ENCODE measurements around the gene RNF145. TPM values are rescaled to one million over a fixed set of nuclear protein-coding genes. Genes with fewer than 3 reads are reported as not detected.

Gene RNF145
- total RNA-seq, 1 donor from 2014 or later = 47.4 TPM

- DNase-seq = no peak
Measured at GRCh38 chr5:159218595-159219023, 9.3 kb upstream of the RNF145 start.

DNA sequence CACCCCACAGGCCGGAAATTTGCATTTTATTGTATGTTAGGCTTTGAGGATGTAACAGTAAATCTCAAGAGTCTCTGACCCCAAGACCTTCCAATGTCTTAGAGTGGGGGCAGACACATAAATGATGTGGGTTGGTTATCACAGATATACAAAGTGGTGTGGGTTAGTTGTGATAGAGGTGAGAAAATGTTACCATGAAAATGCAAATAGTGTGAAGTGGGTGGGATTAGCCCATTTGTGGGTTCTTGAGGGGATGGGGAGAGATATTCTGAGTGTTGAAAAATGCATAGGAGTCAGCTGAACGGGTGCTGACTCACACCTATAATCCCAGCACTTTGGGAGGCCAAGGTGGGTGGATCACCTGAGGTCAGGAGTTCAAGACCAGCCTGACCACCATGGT lies 7.9 kb upstream of the RNF145 start:
- DNase-seq = no peak

GRCh38 chr5:159216454-159216853 lies 7.1 kb upstream of the RNF145 start:
- DNase-seq = no peak

DNA sequence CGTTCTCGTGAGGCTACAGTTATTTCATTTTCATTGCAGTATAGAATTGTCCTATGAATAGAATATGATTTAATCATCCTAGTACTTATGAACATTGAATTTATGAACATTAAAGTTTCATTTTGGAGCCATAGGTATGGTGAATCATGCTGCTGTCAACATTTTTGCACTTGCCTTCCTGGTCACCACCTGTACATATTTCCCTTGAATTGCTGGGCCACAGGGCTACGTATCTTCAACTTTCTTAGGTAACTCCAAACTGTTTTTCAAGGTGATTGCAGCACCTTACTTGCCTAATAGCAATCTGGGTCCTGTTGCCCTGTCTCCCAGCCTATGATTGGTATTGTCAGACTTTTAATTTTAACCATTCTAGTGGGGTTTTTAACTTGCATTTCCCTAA lies 6.5 kb upstream of the RNF145 start:
- no peak for DNase-seq

- DNase-seq = no peak
Measured at GRCh38 chr5:159214486-159215271, 5.3 kb upstream of the RNF145 start.

- DNase-seq = no peak
Measured at GRCh38 chr5:159212657-159213462, 3.5 kb upstream of the RNF145 start.

DNA sequence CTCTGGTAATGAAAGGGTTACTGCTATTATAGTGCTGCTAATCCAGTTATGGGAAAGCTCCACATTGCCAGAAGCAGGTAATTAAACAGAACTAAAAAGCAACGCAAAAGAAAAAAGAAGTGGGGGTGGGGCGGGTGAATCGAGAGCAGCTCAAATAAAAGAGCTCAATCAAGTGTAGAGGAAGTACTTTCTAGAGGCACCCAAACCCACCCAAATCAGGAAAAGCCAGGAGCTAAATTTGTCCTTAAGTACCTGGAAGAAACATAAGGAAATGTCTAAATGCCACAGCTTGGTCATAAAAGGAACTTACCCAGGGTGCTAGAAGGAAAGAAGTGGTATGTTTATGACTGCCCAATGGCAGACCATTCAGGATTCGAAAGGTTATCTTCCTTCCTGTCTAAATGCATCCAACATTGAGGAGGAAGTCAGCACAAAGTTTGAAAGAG lies 2.4 kb upstream of the RNF145 start:
- DNase-seq = no peak

- no peak for DNase-seq
Measured at GRCh38 chr5:159210846-159211245, 1.5 kb upstream of the RNF145 start.

DNA sequence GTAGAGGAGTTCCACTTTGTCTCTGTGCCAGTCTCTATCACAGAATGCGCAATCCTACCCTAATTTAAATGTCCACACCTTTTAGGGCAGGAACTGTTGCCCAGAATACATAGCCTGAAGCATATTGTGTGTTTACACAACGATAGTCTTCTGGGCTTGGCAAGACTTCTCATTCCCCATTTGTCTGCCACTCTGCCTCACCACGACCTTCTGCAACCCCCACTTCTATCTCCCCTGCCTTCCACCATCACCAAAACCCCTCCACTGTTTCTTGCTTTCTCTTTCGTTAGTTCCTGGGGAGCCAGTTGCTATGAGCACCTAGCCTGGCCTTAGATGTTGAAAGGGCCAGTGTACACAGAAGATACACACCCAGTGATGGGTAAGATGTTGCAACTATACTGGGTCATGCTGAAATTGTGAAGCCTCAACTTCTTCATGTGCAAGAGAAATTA lies 883 bp upstream of the RNF145 start:
- no peak for DNase-seq

DNA sequence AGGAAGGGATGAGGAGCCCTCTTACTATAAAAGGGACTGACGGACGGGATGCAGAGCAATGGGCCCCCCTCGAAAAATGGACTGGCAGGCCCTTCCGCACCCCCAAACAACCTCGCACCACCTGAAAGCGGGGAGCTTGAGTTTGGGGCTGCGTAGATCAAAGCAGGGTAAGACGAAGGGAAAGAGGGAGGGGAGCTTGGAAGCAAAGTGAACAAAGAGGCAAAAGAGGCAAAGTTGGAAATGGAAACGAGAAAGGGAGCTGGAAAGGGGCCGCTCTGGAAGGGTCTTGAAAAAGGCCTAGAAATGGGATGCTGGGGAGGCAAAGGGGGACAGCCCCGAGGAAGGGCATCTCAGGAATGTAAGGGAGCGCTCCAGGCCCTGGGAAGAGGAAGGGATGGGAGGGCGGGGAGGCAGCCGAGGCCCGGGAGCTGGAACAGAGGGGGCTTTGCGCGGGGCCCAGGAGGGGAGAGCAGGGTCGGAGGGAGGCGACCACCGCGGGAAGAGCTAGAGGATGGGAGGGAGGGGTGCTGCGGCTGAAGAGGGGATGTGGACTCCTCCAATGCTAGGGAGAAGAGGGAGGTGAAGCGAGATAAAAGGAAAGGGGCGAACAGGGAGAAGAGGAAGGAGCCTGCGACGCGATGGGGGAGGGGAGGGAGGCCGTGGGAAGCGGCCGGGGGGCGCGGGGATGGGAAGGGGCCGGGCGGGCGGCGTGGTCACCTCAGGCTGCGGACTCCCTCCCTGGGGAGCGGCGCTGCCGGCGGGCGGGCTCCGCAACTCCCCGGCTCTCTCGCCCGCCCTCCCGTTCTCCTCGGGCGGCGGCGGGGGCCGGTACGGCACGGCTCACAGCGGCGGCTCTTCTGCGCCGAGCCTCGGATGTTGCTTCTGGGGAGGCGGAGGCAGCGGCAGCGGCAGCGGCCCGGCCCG lies 577 bp downstream of the RNF145 start:
- DNase-seq = peak; percentile 24

GRCh38 chr5:159207686-159208513 lies 1.5 kb downstream of the RNF145 start:
- DNase-seq = peak; percentile 66

DNA sequence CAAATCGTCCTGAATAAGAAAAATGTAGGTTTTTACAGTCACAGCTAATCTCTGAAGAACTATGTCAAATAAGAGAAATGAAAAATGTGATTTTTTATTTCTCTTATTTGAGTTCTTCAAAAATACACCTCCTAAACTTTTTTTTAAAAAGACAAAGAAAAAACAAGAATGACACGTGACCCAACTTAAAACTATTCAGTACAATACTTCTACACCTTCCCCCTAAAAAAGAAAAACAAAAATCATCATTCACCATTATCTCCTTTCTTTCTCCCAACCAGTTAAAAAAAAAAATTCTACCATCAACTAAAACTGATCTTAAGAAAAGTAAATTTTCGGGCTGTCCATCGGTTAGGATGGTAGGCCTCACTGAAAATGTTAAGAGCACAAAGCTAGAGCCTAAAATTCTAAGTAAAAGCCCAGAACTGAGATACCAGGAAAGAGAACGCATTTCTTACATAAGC lies 2.1 kb downstream of the RNF145 start:
- DNase-seq = no peak

DNA sequence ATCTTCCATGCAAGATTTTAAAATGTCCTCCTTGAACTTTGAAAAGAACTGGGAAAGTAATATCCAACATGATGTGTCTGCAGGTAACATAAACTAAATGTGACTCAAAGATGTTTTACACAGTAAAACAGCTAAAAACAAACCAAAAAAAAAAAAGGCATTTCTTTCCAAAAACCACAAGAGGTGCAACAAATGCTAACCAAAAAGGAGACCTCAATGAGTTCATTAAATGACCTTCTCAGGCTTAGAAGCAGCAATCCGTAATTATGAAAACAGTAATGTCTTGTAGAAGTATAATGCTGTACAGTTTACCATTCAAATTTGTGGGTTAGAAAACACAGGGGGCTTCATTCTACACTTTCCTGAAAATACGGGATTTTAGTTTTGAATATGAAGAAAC lies 2.5 kb downstream of the RNF145 start:
- DNase-seq = no peak

- DNase-seq = no peak
Measured at GRCh38 chr5:159206368-159206767, 3.0 kb downstream of the RNF145 start.

- DNase-seq = no peak
Measured at GRCh38 chr5:159203351-159203750, 6.0 kb downstream of the RNF145 start.

GRCh38 chr5:159202151-159202550 lies 7.2 kb downstream of the RNF145 start:
- DNase-seq = no peak

- no peak for DNase-seq
Measured at GRCh38 chr5:159199780-159200179, 9.6 kb downstream of the RNF145 start.

- no peak for DNase-seq
Measured at GRCh38 chr5:159199225-159199624, 10.1 kb downstream of the RNF145 start.

DNA sequence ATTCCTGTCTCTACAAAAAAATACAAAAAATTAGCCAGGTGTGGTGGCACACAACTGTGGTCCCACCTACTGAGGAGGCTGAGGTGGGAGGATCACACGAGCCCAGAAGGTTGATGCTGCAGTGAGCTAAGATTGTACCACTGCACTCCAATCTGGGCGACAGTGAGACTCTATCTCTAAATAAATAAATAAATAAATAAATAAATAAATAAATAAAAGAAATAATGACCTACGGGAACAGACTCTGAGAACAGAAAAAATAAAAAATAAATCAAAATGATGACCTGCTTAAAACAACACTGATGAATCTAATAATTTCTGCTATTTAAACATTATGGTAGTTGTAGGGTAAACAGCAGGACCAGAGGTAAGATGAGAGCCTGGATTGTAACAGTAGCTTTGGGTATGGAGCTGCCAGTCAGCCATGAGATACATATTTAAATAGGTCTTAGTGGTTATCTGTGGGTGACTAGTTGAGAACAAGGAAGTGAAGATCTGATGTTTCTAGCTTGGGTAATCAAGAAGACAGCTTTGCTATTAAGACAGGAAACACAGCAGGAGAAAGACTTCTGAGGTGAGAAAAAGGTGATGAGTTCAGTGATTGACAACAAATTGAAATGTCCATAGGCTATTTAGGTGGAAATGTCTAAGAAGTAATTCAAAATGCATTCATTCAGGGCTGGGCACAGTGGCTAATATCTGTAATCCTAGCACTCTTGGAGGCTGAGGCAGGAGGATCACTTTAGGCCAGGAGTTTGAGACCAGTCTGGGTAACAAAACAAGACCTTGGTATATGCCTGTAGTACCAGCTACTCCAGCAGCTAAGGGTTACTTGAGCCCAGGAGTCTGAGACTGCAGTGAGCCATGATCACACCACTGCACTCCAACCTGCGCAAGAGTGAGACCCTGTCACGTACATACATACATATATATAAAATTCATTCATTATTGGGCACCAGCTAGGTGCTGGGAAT lies 11.0 kb downstream of the RNF145 start:
- DNase-seq = no peak

- no peak for DNase-seq
Measured at GRCh38 chr5:159195775-159196174, 13.6 kb downstream of the RNF145 start.
